SKM-1 treated with dmso at 0.1 percent for 144 hours (cell line): ENCODE measurements around the gene MYCL.

Source experiments
- DNase-seq: peaks from one replicate; lab custom pipeline; 2025; ENCODE audit not compliant: unreplicated experiment; lab: John Stamatoyannopoulos, UW

Gene MYCL

GRCh38 chr1:39857126-39857878, 44.4 kb downstream of the MYCL start:
- DNase-seq, result no peak

DNA sequence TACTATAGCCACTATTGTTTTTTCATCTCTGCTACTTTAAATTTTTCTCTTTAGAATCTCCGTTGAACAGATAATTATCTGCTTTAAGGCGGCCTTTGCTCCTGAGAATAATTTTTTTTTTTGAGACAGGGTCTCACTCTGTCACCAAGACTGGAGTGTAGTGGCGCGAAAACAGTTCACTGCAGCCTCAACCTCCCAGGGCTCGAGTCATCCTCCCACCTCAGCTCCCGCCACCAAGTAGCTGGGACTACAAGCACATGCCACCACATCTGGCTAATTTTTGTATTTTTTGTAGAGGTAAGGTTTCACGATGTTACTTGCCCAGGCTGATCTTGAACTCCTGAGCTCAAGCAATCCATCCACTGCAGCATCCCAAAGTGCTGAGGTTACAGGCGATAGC, 47.0 kb downstream of the MYCL start:
- DNase-seq, result no peak

- no peak for DNase-seq
These were observed 47.4 kb downstream of the MYCL start for GRCh38 chr1:39854314-39854713.

DNA sequence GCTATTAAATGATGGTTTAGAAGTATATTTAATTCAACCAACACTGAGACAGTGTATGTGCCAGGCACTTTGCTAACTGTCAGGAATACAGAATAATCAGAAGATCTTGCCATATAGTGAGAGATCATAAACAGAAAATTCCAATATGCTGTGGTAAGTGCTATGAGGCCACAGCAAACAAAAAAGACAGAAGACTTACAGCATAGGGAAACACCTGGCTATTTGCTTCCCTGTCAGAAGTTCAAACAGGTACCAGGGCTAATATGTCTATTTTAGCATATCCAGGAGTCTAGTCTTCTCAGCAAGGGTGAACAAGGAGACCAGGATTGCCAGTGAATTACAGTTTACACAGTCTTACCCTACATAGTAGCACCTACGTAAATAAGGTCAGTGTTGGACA, 48.8 kb downstream of the MYCL start:
- no peak for DNase-seq

DNA sequence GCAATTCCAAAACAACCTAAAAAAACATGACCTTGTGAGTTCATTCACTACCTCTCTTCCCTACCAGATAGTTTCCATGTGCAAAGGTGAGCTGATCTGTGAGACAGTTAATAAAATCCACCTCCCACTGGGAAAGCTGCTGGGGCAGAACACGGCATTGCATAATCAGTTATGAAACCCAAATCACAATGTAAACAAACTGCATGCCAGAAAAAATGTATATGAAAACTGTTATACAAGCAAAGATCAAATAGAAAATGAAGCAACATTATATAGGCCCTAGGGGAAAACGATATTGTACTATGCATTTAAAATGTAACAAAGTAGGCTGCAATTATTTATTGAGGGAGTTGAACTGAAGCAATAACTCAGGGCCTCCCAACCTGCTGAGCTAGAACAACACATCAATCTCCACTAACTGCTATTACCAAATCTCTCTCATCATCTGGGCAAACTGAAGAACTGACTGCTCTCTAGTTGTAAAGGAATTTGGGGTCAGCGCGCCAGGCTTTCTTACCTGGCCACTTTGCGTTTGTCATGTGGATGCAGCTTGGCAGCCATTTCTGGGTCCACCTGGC, 49.4 kb downstream of the MYCL start:
- no peak for DNase-seq

GRCh38 chr1:39850606-39851216, 51.0 kb downstream of the MYCL start:
- no peak for DNase-seq

GRCh38 chr1:39849203-39849602, 52.5 kb downstream of the MYCL start:
- no peak for DNase-seq

GRCh38 chr1:39847940-39848339, 53.8 kb downstream of the MYCL start:
- no peak for DNase-seq

DNA sequence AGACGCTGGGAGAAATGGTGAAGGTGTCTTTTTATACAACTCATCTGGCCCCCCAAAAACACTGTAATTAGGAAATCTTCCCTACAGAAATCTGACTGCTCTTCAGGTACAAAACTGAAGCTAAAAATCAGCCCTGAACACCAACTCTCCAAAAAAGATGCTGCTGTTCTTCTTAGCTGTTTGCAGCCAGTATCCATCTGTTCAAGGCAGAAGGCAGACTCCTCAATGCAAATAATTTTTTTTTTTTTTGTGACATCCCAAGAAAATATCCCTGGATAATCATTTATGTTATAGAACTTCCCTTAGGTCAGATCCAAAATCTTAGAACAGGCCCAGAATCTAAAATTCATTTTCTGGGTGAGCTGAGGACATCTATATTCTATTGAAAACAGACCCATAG, 54.9 kb downstream of the MYCL start:
- DNase-seq, result no peak

DNA sequence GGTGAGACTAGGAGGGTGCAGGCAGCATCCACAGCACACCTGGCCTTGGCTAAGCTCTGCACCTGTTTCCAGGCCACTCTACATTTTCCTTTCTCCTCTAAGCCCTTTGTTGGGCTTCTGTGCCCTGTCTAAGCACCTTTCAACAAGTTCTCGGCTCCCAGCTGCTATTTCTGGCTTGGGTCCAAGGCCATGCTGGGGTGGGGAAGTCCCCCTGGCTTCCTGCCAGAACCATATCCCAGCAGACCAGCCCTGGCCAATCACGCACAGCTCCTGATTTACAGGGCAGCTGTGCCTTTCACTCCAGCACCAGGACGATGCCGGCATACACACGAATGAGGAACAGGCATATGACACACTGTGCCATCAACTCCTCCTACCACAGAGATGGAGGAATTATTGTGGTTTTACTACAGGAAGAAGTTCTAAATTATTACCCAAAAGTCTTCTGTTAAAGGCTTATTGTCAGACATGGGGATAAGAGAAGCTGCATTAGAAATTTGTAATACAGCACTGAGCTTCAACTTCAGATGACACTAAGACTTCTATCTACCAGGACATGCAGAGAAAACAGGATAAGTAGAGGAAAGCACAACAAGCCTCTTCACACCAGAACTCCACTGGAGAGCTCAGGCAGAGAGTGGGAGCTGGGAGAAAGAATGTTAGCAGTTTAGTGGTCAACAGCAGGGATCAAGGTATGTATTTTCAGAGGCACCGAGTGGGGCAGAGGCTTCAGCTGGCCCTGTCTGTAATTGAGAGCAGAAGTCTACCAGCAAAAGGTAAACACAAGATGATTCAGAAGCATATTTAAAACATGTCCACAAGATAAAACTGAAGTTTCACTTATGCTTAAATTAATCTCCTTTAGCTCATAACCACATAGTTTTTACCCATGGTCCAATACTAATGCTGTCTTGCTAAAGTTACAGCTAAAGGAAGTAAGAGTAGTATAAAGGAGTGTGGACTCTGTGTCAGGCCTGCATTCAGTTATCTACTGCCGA, 55.8 kb downstream of the MYCL start:
- DNase-seq, result peak; percentile 82
